SJCRH30 (cell line): ENCODE results near the gene IBSP. TPM values are rescaled to one million over a fixed set of nuclear protein-coding genes. Genes with fewer than 3 reads are reported as not detected.

ENCODE experiments used
- DNase-seq, 2 experiments: peaks; one replicate each; pipeline ENCODE4 v3.0.0-alpha.2; 2015 to 2020
- H3K27ac ChIP-seq: fragments of 250-450 bp; sonication (Bioruptor Pico); 2 replicates; pipeline ENCODE4 v1.5.1; 2020; ENCODE audit warnings: mild to moderate bottlenecking, moderate library complexity
- H3K27me3 ChIP-seq: fragments of 250-450 bp; sonication (Bioruptor Pico); 2 replicates; pipeline ENCODE4 v1.5.1; 2020; ENCODE audit warnings: mild to moderate bottlenecking, moderate library complexity
- H3K36me3 ChIP-seq: fragments of 250-450 bp; sonication (Bioruptor Pico); 2 replicates; pipeline ENCODE4 v1.5.1; 2020; ENCODE audit warnings: mild to moderate bottlenecking, moderate library complexity
- H3K4me1 ChIP-seq: fragments of 250-450 bp; sonication (Bioruptor Pico); 2 replicates; pipeline ENCODE4 v1.5.1; 2020; ENCODE audit warnings: mild to moderate bottlenecking, moderate library complexity
- H3K4me3 ChIP-seq: fragments of 250-450 bp; sonication (Bioruptor Pico); 2 replicates; pipeline ENCODE4 v1.5.1; 2020; ENCODE audit warnings: mild to moderate bottlenecking, moderate library complexity
- H3K9me3 ChIP-seq: fragments of 250-450 bp; sonication (Bioruptor Pico); replicated peaks from 2 replicates; pipeline ENCODE4 v1.5.1; 2020; ENCODE audit warnings: mild to moderate bottlenecking, moderate library complexity
- total RNA-seq: library from RNA; depleted of rRNA; stranded (reverse); fragments of >200 nt; shearing (Covaris generic); gene quantifications from 2 replicates; pipeline ENCODE4 v1.2.3, GENCODE V29; 2014; rRNA removed

IBSP gene
- total RNA-seq: not detected in 2 replicates

GRCh38 chr4:87799301-87800113, at the start of gene IBSP:
Gene IBSP, plus strand, starts transcription at chr4:87799554. Its CDS starts 2,808 bp downstream, at chr4:87802362.
- Histone ChIP-seq H3K9me3 (no peaks in the 10 kb centered on the region), H3K4me1 (no peaks in the 10 kb centered on the region), H3K36me3 (no peaks in the 10 kb centered on the region), H3K27me3 (no peaks in the 10 kb centered on the region; the same call in 1 of the 2 replicates), H3K27ac (no peak within 1 kb of the TSS), H3K4me3 (no peak within 1 kb of the TSS)
- DNase-seq: no peak

GRCh38 chr4:87749883-87750282, 49.5 kb upstream of the IBSP start:
- Histone ChIP-seq H3K36me3 (no peaks in the 10 kb centered on the region; the same call in 1 of the 2 replicates), H3K4me3 (no peak overlapping the region), H3K27ac (no peak overlapping the region), H3K4me1 (no peaks in the 10 kb centered on the region), H3K9me3 (no peaks in the 10 kb centered on the region), H3K27me3 (no peaks in the 10 kb centered on the region)
- DNase-seq: no peak

DNA sequence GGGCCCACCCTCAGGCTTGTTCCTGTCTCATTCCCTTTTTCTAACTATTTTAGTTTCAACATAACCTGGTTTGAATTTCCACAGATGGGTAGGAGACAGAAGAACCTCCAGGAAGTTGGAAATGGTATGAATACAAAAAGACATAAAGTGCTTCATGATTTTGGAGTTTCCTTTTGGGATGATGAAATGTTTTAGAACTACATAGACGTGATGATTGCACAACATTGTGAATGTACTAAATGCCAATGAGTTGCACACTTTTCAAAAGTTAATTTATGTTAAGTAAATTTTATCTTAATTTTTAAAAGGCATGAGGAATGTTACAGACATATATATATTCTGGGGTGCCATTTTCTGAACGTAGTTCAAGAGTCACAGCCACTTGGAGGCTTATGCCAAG, 41.1 kb upstream of the IBSP start:
- Histone ChIP-seq H3K36me3 (no peaks in the 10 kb centered on the region), H3K4me1 (no peaks in the 10 kb centered on the region), H3K9me3 (no peaks in the 10 kb centered on the region; the same call in 1 of the 2 replicates), H3K27ac (no peak overlapping the region), H3K4me3 (no peak overlapping the region), H3K27me3 (peaks cover 5% of the 10 kb centered on the region; the same call in 1 of the 2 replicates)
- no peak for DNase-seq

DNA sequence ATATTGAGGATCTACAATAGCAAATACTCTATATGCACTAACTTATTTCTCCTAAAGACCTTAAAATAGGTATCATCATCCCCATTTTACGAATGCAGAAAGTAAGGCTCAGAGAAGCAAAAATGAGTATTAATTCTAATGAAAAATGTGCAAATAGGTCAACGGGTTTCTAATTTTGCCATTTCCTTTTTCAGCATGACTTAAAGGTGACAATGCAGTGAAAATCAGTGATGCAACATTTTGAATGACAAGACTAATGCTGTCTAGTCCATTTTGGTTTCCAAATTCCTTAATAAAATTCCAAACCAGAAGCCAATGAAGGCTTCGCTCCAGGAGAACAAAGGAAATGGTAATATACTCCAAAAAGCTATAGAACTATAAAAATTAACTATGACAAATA, 37.0 kb upstream of the IBSP start:
- Histone ChIP-seq H3K27ac (no peak overlapping the region), H3K36me3 (no peaks in the 10 kb centered on the region), H3K4me3 (no peak overlapping the region), H3K9me3 (no peaks in the 10 kb centered on the region), H3K27me3 (peaks cover 13% of the 10 kb centered on the region; the same call in 1 of the 2 replicates), H3K4me1 (no peaks in the 10 kb centered on the region)
- DNase-seq: no peak

DNA sequence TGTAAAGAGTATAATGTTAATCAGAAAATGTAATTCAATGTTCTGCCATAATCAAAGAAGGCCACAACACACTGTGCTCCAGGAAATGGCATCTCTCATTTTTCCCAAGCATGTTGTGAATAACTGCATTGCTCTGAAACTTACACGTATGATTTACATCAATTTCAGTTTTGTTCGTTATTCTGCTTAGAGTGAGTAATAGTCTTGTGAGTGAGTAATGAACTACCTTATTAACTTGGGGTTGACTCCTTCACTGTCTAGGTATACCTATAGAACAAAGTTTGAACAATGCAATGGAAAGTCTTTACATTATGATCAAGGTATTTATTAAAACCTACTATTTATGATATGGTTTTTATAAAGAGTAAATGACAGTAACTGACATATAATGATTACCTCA, 17.8 kb upstream of the IBSP start:
- Histone ChIP-seq H3K4me1 (no peaks in the 10 kb centered on the region), H3K27ac (no peak overlapping the region), H3K9me3 (no peaks in the 10 kb centered on the region), H3K4me3 (no peak overlapping the region), H3K27me3 (no peaks in the 10 kb centered on the region), H3K36me3 (no peaks in the 10 kb centered on the region)
- no peak for DNase-seq

DNA sequence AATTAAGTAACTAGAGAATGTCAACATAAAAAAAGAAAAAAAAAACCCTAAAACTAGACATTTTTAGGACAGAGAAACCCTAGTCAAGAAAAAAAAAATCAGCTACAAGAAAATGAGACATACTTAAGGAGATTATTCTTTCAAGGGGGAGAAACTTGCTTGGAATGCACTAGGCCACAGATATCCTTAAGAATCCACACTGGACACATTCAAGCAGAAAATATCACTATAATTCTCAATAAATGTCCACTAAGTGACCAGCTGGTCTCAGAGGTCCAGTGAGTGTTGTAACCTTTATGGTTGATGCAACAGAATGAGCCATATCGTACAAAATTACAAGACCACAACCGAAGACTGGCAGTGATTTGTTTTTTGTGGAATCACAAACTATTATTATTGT, 15.6 kb upstream of the IBSP start:
- DNase-seq: no peak
- Histone ChIP-seq H3K27ac (no peak overlapping the region), H3K4me3 (no peak overlapping the region)

GRCh38 chr4:87785731-87786509, 13.4 kb upstream of the IBSP start:
- no peaks in the 10 kb centered on the region for H3K36me3 ChIP-seq
- H3K9me3 ChIP-seq: no peaks in the 10 kb centered on the region
- H3K4me1 ChIP-seq: no peaks in the 10 kb centered on the region
- H3K4me3 ChIP-seq: no peak overlapping the region
- no peak for DNase-seq
- H3K27ac ChIP-seq: no peak overlapping the region
- no peaks in the 10 kb centered on the region for H3K27me3 ChIP-seq

More for the DNA sequence above, 15.6 kb upstream of the IBSP start:
- Histone ChIP-seq H3K4me1 (no peaks in the 10 kb centered on the region), H3K36me3 (no peaks in the 10 kb centered on the region), H3K27me3 (no peaks in the 10 kb centered on the region), H3K9me3 (no peaks in the 10 kb centered on the region)

GRCh38 chr4:87802858-87803257, 3.5 kb downstream of the IBSP start:
- no peaks in the 10 kb centered on the region for H3K36me3 ChIP-seq
- H3K9me3 ChIP-seq: no peaks in the 10 kb centered on the region
- no peak overlapping the region for H3K4me3 ChIP-seq
- H3K27me3 ChIP-seq: no peaks in the 10 kb centered on the region; the same call in 1 of the 2 replicates
- H3K27ac ChIP-seq: no peak overlapping the region
- no peaks in the 10 kb centered on the region for H3K4me1 ChIP-seq
- no peak for DNase-seq

DNA sequence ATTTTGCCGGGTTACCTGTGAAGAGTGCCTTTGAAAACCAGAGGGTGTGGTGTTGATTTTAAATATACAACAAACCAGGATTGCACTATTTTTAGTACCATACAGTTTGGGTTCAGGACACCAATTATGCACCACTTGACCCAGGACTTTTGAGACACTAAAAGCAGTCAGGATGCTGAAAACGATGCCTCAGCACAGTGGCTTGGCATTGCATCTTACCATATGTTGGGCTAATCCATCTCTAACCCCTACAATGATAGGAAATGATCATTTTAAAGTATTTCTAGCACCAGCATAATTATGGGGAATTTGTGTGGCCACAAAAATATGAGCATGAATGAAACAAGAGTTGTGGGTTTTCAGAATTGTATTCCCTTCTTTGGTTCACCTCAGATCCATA, 4.1 kb downstream of the IBSP start:
- H3K4me1 ChIP-seq: no peaks in the 10 kb centered on the region
- H3K27ac ChIP-seq: no peak overlapping the region
- H3K27me3 ChIP-seq: no peaks in the 10 kb centered on the region; the same call in 1 of the 2 replicates
- H3K36me3 ChIP-seq: no peaks in the 10 kb centered on the region
- DNase-seq: no peak
- H3K9me3 ChIP-seq: no peaks in the 10 kb centered on the region
- H3K4me3 ChIP-seq: no peak overlapping the region

DNA sequence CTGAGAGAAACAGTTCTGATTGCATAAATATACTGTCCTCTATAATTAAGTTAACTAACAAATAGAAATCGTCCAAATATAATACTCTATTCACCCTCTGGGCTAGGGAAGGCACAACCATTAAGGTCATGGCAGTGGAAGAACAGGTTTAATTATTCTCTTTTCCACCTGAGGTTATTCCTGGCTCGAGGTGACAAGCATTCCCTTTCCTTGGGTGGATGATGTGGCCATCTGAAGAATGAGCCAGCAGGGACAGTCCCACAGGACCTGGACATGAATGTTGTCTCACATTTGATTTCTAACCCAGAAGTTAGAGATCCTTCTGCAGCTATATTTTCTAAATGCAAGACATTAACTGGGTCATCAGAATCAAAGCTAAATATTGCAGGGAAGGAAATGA, 5.5 kb downstream of the IBSP start:
- H3K4me1 ChIP-seq: no peaks in the 10 kb centered on the region
- no peaks in the 10 kb centered on the region for H3K36me3 ChIP-seq
- DNase-seq: no peak
- H3K4me3 ChIP-seq: no peak overlapping the region
- H3K9me3 ChIP-seq: no peaks in the 10 kb centered on the region
- H3K27me3 ChIP-seq: no peaks in the 10 kb centered on the region
- no peak overlapping the region for H3K27ac ChIP-seq

DNA sequence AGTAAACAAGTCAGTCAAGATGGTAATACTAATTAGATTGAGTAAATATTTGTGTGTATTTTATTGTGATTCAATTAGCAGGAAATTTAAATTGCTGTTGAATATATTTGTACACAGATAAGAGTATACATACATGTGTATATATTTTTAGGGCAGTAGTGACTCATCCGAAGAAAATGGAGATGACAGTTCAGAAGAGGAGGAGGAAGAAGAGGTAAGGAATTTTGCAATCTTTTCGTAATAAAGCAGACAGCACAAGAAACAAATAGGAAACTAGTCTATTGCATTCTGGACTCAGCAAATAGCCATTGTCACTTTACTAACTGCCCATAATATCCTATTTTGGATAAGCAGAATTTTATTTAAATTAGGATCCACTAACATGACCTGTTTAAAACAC, 6.6 kb downstream of the IBSP start:
- H3K9me3 ChIP-seq: no peaks in the 10 kb centered on the region
- no peaks in the 10 kb centered on the region for H3K4me1 ChIP-seq
- H3K27me3 ChIP-seq: no peaks in the 10 kb centered on the region
- no peak overlapping the region for H3K27ac ChIP-seq
- no peaks in the 10 kb centered on the region for H3K36me3 ChIP-seq
- no peak for DNase-seq
- H3K4me3 ChIP-seq: no peak overlapping the region

- Histone ChIP-seq H3K27ac (no peak overlapping the region), H3K4me1 (no peaks in the 10 kb centered on the region), H3K27me3 (no peaks in the 10 kb centered on the region), H3K9me3 (no peaks in the 10 kb centered on the region), H3K4me3 (no peak overlapping the region), H3K36me3 (no peaks in the 10 kb centered on the region)
- DNase-seq: no peak
Observed at GRCh38 chr4:87806520-87806919, 7.2 kb downstream of the IBSP start.

DNA sequence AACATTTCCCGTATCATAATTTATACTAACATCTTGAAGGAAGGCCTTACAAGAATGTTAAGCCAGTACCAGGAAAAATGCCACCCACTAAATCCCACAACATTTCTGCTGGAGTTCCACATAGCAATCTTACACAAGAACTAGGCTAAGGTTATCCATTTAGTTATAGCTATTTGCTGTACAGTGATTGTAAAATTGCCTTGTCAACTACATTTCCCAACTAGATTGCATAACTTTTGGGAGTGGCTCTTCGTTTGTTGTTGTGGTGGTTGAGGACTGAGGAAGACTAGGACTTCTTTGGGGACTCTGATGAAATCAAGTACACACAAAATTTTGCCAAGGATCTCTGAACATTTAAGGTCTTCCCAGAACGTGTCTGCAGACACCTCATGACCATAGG, 8.0 kb downstream of the IBSP start:
- Histone ChIP-seq H3K27me3 (no peaks in the 10 kb centered on the region), H3K4me3 (no peak overlapping the region), H3K27ac (no peak overlapping the region), H3K36me3 (no peaks in the 10 kb centered on the region), H3K9me3 (no peaks in the 10 kb centered on the region), H3K4me1 (no peaks in the 10 kb centered on the region)
- DNase-seq: no peak

- H3K4me3 ChIP-seq: no peak overlapping the region
- H3K27me3 ChIP-seq: no peaks in the 10 kb centered on the region
- no peak for DNase-seq
- H3K36me3 ChIP-seq: no peaks in the 10 kb centered on the region
- no peak overlapping the region for H3K27ac ChIP-seq
- H3K9me3 ChIP-seq: no peaks in the 10 kb centered on the region
- H3K4me1 ChIP-seq: no peaks in the 10 kb centered on the region
Observed at GRCh38 chr4:87811977-87812376, 12.6 kb downstream of the IBSP start.

DNA sequence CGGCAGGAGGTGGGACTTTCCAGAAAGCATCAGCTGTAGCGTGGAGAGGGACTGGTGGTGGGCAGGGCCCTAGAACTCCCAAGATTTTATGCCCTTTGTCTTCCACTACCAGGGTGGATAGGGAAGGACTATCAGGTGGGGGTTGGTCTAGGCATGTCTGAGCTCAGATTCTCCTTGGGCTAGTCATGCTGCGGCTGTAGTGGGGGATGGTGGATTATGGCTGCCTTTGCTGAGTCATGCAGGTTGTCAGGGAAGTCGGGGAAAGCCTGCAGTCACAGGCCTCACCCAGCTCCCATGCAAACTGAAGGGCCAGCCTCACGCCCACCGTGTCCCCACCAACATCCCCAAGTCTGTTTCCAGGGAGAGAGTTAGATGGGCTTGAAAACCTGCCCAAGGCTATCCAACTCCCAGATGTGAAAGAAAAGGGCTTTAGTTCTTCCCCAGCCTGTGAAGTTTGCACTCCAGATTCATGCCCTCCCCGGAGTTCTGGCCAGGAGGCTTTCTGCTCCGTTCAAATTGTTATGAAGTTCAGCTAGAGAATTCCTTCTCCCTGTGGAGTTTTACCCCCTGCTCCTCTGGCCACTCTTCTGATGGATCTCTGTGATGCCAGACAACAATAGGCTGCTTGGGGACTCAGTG, 20.0 kb downstream of the IBSP start:
- H3K36me3 ChIP-seq: no peaks in the 10 kb centered on the region
- peak; percentile 29 to 32 for DNase-seq
- no peaks in the 10 kb centered on the region for H3K4me1 ChIP-seq
- H3K27me3 ChIP-seq: 0 out of 2 replicates have a peak, but pooled peaks cover 4% of the 10 kb centered on the region
- H3K4me3 ChIP-seq: no peak overlapping the region
- H3K9me3 ChIP-seq: 0 out of 2 replicates have a peak, but pooled peaks cover 3% of the 10 kb centered on the region
- H3K27ac ChIP-seq: no peak overlapping the region
